GM19239 (cell line): ENCODE data around the gene GPBAR1.

Experiments
- DNase-seq: peaks from one replicate; pipeline ENCODE4 v3.0.0; 2011; ENCODE audit warnings: low spot score; ENCODE audit not compliant: insufficient read length
- FAIRE-seq: peaks from 2 replicates; lab custom pipeline; 2011; peaks lifted over from hg19 to GRCh38; lab: Jason Lieb, UNC

Gene GPBAR1

GRCh38 chr2:218280260-218280870 is 19.6 kb downstream of the GPBAR1 start:
- no peak for DNase-seq
- FAIRE-seq = peak; percentile 47

DNA sequence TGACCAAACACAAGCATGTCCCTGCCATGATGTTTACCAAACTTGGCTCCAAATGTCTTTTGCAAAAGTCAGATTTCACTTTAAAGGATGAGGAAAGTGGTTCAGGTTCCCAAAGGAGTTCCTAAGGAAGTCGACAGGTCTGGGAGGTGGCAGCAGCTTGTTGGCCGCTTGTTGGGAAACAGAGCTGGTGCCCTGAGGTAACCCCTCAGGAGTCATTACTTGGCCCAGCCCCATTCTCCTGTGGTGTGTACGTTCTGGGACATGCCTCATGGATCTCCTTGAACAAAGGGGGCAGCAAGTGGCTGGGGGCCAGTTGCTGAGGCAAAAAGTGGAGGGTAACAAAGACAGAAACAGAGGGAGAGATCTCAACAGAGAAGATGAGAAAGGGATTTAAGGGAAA is 20.6 kb downstream of the GPBAR1 start:
- FAIRE-seq (no peak), DNase-seq (no peak)

GRCh38 chr2:218282173-218282991 is 21.6 kb downstream of the GPBAR1 start:
- FAIRE-seq (no peak), DNase-seq (no peak)

GRCh38 chr2:218284106-218284811 is 23.4 kb downstream of the GPBAR1 start:
- DNase-seq (peak; percentile 84), FAIRE-seq (peak; percentile 89)

- no peak for DNase-seq
Measured at GRCh38 chr2:218285604-218286003, 24.8 kb downstream of the GPBAR1 start.

GRCh38 chr2:218286570-218287459 is 26.0 kb downstream of the GPBAR1 start:
- peak; percentile 96 for FAIRE-seq
- peak; percentile 71 for DNase-seq

More at GRCh38 chr2:218285604-218286003, 24.8 kb downstream of the GPBAR1 start:
- FAIRE-seq = no peak

- FAIRE-seq = no peak
Measured at GRCh38 chr2:218289639-218290315, 29.0 kb downstream of the GPBAR1 start.

GRCh38 chr2:218290316-218291261 is 29.8 kb downstream of the GPBAR1 start:
- DNase-seq = peak; percentile 85
- FAIRE-seq = peak; percentile 91

More at GRCh38 chr2:218289639-218290315, 29.0 kb downstream of the GPBAR1 start:
- no peak for DNase-seq

DNA sequence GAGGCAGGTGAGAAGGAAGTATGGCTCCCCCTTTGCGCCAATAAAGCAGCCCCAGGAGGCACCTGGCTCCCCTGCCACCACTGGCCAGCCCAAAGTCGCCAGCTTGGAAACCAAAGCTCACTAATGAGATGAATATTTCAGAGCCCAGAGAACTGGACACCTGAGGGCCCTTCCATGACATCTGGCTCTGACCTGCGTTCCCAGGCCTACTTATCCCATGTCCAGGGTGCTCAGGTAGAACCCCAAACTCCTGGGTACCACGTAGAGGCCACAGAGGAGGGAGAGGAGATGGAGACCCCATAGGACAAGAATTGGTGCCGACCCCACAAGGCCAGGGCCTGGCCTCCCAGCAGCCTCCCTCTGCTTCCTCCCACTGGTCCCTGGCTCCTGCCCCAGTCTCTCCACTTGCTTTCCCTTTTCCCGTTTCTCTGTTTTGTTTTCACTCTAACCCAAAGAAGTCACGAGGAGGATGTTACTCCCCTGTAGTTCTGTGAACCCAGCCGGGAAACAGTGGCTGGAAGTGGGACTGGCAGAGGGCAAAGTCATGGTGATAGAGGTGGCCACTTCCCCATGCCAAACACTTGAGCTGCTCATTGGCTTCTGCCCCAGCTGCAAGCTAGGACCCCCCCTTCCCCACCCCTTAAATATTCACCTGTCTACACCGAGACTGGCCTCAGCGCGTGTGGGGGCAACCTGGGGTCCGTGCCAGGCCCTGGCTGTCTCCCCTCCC is 30.7 kb downstream of the GPBAR1 start:
- FAIRE-seq (peak; percentile 37), DNase-seq (no peak)

DNA sequence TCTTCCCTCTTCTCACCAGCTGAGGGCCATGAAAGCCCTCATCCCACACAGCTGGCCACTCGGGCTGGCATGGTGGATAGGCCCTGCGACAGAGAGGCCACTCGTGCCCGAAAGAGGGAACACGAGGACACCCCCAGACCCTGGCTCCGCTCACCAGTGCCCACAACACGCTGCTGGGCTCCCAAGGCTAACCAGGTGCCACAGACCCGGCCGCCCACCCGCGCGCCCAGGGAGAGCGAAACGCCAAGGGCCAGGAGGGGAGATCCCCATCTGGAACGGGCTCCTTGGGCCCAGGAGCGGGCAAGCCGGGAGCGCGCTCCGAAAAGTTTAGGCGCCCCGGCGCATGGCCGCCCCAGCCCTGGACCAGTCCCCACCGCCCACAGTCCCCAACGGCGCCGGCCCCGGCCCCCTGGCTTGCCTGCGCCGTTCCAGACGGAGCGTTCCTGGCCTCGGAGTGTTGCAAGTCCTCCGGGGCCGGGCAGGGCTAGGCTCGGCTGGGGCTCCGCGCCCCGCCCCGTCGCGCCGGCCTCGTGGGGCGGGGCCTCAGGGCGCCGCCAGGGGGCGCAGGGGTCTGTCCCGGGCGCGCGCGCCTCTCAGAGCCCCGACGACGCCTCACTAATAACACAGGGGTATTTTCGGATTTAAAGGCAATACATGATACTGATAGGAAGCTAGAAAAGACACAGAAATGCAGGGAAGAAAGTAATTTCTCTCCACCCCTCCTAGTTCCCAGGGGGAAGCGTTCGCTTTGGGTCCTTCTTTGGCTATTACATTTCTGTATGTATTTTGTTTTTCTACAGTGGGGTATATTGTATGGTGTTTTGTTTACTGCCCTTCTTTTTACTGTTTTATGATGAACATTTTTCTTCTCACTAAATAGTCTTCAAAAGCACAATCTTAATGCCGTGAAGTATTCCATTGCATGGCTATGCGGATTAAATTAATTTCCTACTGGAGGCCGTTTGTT is 31.5 kb downstream of the GPBAR1 start, which contains the start of gene TMBIM1:
Gene TMBIM1, minus strand, starts transcription at position 456 of the 967 bp plus-strand sequence. CDS start 10,362 bp downstream, outside the sequence.
- DNase-seq (peak; percentile 74), FAIRE-seq (no peak)

GRCh38 chr2:218293715-218294429 is 33.1 kb downstream of the GPBAR1 start:
- FAIRE-seq (no peak), DNase-seq (no peak)

DNA sequence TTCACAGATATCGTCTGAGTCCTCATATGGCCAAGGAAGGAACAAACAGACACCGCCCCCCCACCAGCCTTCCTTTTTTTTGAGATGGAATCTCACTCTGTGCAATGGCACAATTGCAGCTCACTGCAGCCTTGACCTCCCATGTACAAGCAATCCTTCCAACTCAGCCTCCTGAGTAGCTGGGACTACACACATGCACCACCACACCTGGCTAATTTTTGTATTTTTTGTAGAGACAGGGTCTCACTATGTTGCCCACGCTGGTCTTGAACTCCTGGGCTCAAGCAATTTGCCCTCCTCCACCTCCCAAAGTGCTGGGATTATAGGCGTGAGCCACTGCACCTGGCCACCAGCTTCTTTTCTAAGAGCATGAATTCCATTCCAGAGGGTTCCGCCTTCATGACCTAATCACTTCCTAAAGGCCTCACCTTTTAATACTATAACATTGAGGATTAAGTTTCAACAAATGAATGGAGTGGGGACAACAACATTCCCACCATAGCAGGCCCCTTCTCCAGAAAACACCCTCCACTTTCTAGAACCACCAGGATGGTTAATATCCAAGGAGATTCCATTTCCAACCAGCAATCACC is 33.7 kb downstream of the GPBAR1 start:
- no peak for FAIRE-seq
- no peak for DNase-seq

GRCh38 chr2:218295029-218295428 is 34.2 kb downstream of the GPBAR1 start:
- no peak for FAIRE-seq

DNA sequence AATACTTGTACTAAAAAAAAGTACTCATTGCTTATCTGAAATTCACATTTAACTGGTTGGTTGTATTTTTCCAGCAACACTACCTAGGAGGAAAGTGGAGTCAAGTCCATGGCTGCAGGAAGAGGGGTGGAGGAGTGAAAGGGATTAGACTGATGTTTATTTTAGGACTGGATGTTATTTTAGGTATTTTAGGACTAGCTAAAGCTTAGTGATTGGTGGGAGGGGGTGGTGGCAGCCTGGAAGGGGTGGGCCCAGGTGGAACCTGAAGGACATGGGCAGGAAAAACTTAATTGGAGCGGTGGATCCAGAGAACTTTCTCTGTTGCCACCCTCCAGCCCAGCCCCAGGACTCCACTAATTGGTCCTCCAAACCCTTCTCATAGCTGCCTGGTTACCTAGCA is 35.4 kb downstream of the GPBAR1 start:
- DNase-seq (no peak), FAIRE-seq (no peak)

More at GRCh38 chr2:218295029-218295428, 34.2 kb downstream of the GPBAR1 start:
- DNase-seq = no peak

- FAIRE-seq = no peak
Measured at GRCh38 chr2:218296847-218297246, 36.0 kb downstream of the GPBAR1 start.

More at GRCh38 chr2:218296847-218297246, 36.0 kb downstream of the GPBAR1 start:
- no peak for DNase-seq
